OCI-LY1 (cell line): ENCODE data around the gene ADAD2.

ENCODE experiments used
- H2AFZ ChIP-seq: fragments of 200-600 bp; sonication (generic), shearing (Covaris generic); 2 replicates; pipeline ENCODE4 v1.6.0; 2014; ENCODE audit warnings: antibody characterized with exemption, mild to moderate bottlenecking, low read length
- H3F3A ChIP-seq: fragments of 200-600 bp; sonication (generic), shearing (Covaris generic); 2 replicates; pipeline ENCODE4 v1.6.0; 2014; ENCODE audit warnings: mild to moderate bottlenecking, antibody characterized with exemption, low read length, moderate library complexity; ENCODE audit not compliant: insufficient read depth
- H3K27ac ChIP-seq: fragments of 200-600 bp; sonication (generic); 2 replicates; pipeline ENCODE4 v1.5.1; 2014; ENCODE audit warnings: low read length, mixed run types, mild to moderate bottlenecking, low read depth; ENCODE audit not compliant: poor library complexity, severe bottlenecking
- H3K27me3 ChIP-seq: fragments of 200-600 bp; sonication (generic); 2 replicates; pipeline ENCODE4 v1.6.0; 2014; ENCODE audit warnings: antibody characterized with exemption, mild to moderate bottlenecking, low read length, moderate library complexity; ENCODE audit not compliant: insufficient read depth
- H3K36me3 ChIP-seq: fragments of 200-600 bp; sonication (generic); 2 replicates; pipeline ENCODE4 v1.6.1; 2014; ENCODE audit warnings: mild to moderate bottlenecking, antibody characterized with exemption, low read length, moderate library complexity, mixed read lengths; ENCODE audit not compliant: insufficient read depth
- H3K4me1 ChIP-seq: fragments of 200-600 bp; sonication (generic); 2 replicates; pipeline ENCODE4 v1.5.1; 2014; ENCODE audit warnings: mild to moderate bottlenecking, low read length, moderate library complexity; ENCODE audit not compliant: insufficient read depth, severe bottlenecking
- H3K4me2 ChIP-seq: fragments of 200-600 bp; sonication (generic), shearing (Covaris generic); 2 replicates; pipeline ENCODE4 v1.6.1; 2014; ENCODE audit warnings: low read length
- H3K4me3 ChIP-seq: fragments of 200-600 bp; sonication (generic); 2 replicates; pipeline ENCODE4 v1.5.1; 2014; ENCODE audit warnings: low read length, low read depth, mild to moderate bottlenecking, mixed read lengths; ENCODE audit not compliant: poor library complexity, severe bottlenecking
- H3K79me2 ChIP-seq: fragments of 200-600 bp; shearing (Covaris generic); 2 replicates; pipeline ENCODE4 v1.6.1; 2016; ENCODE audit warnings: mixed run types, low read length, mixed read lengths; ENCODE audit not compliant: insufficient read depth
- H3K9ac ChIP-seq: fragments of 200-600 bp; sonication (generic), shearing (Covaris generic); 2 replicates; pipeline ENCODE4 v1.6.1; 2014; ENCODE audit warnings: mild to moderate bottlenecking, low read length, mixed read lengths
- H3K9me2 ChIP-seq: fragments of 200-600 bp; sonication (generic), shearing (Covaris generic); 2 replicates; pipeline ENCODE4 v1.6.1; 2014; ENCODE audit warnings: low read depth, mild to moderate bottlenecking, low read length, mixed read lengths
- H3K9me3 ChIP-seq: fragments of 200-600 bp; shearing (Covaris generic); 2 replicates; pipeline ENCODE4 v1.6.1; 2014; ENCODE audit warnings: low read length, mixed read lengths
- H4K20me1 ChIP-seq: fragments of 200-600 bp; sonication (generic), shearing (Covaris generic); 2 replicates; pipeline ENCODE4 v1.6.0; 2016; ENCODE audit warnings: mild to moderate bottlenecking, low read length; ENCODE audit not compliant: insufficient read depth
- CTCF ChIP-seq: fragments of 200-600 bp; sonication (generic), shearing (Covaris generic); IDR thresholded peaks from 2 replicates; pipeline ENCODE4 v1.5.1; 2017; ENCODE audit warnings: mild to moderate bottlenecking, antibody characterized with exemption, low read length, moderate library complexity, mixed read lengths
- EZH2 ChIP-seq: fragments of 200-600 bp; sonication (generic), shearing (Covaris generic); IDR thresholded peaks from 2 replicates; pipeline ENCODE4 v1.8.0; 2017; ENCODE audit warnings: borderline replicate concordance, mixed run types, mild to moderate bottlenecking, antibody characterized with exemption, low read length, moderate library complexity, mixed read lengths

The ADAD2 gene

GRCh38 chr16:84161037-84161436, 29.9 kb upstream of the ADAD2 start:
- Histone ChIP-seq H3K9ac (no peak overlapping the region), H3K9me2 (no peaks in the 10 kb centered on the region), H3F3A (no peaks in the 10 kb centered on the region), H3K36me3 (no peaks in the 10 kb centered on the region), H3K4me3 (no peak overlapping the region), H3K79me2 (no peaks in the 10 kb centered on the region), H2AFZ (no peak overlapping the region), H3K4me2 (no peak overlapping the region), H3K27ac (no peak overlapping the region), H3K9me3 (no peaks in the 10 kb centered on the region), H4K20me1 (no peaks in the 10 kb centered on the region), H3K27me3 (no peaks in the 10 kb centered on the region; the same call in none of the 2 replicates), H3K4me1 (no peaks in the 10 kb centered on the region)
- TF ChIP-seq CTCF, result no peak
- no peak for TF ChIP-seq EZH2

GRCh38 chr16:84161801-84162200, 29.2 kb upstream of the ADAD2 start:
- H3K36me3 ChIP-seq, result no peaks in the 10 kb centered on the region
- no peak overlapping the region for H3K9ac ChIP-seq
- TF ChIP-seq EZH2, result no peak
- TF ChIP-seq CTCF, result no peak
- no peaks in the 10 kb centered on the region for H3K79me2 ChIP-seq
- H3K9me2 ChIP-seq, result no peaks in the 10 kb centered on the region
- no peaks in the 10 kb centered on the region for H3F3A ChIP-seq
- H2AFZ ChIP-seq, result no peak overlapping the region
- H3K27me3 ChIP-seq, result no peaks in the 10 kb centered on the region; the same call in none of the 2 replicates
- H3K4me1 ChIP-seq, result no peaks in the 10 kb centered on the region
- no peak overlapping the region for H3K27ac ChIP-seq
- no peak overlapping the region for H3K4me3 ChIP-seq
- H3K4me2 ChIP-seq, result no peak overlapping the region
- H3K9me3 ChIP-seq, result no peaks in the 10 kb centered on the region
- H4K20me1 ChIP-seq, result no peaks in the 10 kb centered on the region

GRCh38 chr16:84165746-84166145, 25.2 kb upstream of the ADAD2 start:
- H3F3A ChIP-seq, result no peaks in the 10 kb centered on the region
- no peaks in the 10 kb centered on the region for H3K36me3 ChIP-seq
- no peaks in the 10 kb centered on the region for H3K9me2 ChIP-seq
- no peak overlapping the region for H3K4me2 ChIP-seq
- H3K4me3 ChIP-seq, result no peak overlapping the region
- H3K4me1 ChIP-seq, result no peaks in the 10 kb centered on the region
- H3K9me3 ChIP-seq, result no peaks in the 10 kb centered on the region
- H3K79me2 ChIP-seq, result no peaks in the 10 kb centered on the region
- no peak overlapping the region for H2AFZ ChIP-seq
- no peak overlapping the region for H3K9ac ChIP-seq
- H3K27ac ChIP-seq, result no peak overlapping the region
- TF ChIP-seq CTCF, result no peak
- no peak for TF ChIP-seq EZH2
- no peaks in the 10 kb centered on the region for H4K20me1 ChIP-seq
- peaks cover 6% of the 10 kb centered on the region for H3K27me3 ChIP-seq
